ENCODE data around the gene LAMA5. TPM values are rescaled to one million over a fixed set of nuclear protein-coding genes. Genes with fewer than 3 reads are reported as not detected.

The LAMA5 gene
- total RNA-seq, 1 experiment from 2014 or later = 321 TPM

DNA sequence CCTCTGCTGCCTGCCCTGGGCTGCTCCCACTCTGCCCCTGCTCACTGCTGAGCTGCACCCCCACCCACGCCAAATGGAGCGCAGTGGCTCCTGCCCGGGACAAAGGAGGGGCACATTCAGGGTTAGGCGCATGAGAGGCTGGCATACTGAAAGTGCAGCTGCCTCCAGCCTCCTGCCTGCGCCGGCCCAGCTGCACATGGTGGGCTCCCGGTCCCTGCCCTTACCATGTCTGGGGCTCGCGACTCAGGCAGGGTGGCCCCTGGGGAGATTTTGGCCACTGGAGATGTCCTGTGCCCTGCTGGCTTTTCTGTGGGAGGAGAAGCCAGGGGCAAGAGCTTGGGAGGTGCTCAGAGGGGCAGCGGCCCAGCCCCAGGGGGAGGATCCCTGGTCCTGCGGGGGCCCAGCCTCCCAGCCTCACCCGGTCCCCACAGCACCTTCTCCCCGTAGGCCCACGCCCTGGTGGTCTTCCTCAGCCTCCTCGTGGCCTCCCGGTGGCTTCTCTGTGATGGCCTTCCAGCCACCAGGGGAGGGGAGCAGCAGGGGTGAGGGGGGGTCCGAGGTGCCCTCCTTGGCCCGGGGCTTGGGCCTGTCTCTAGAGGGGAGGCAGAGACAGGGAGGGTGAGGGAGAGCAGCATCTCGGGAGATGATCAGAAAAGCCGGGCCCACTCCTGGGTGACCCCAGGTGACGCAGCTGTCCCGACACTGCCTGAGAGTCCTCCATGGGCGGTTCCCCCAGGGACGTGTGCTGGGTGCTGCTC lies 48.4 kb upstream of the LAMA5 start:
- H4K20me1 ChIP-seq (ENCODE audit: insufficient read depth) = no peaks in the 10 kb centered on the region
- H3K4me1 ChIP-seq (ENCODE audit: control insufficient read depth in 1 of 2, insufficient read depth in 2 of 2, low read length in 2 of 2) = peaks cover 2% of the 10 kb centered on the region in 2 experiments; a peak in 3 of 4 replicates
- no peak overlapping the region for H3K4me3 ChIP-seq (replicated peaks in 1 of 2; ENCODE audit: low read depth in 1 of 2, low read length in 2 of 2)
- TF ChIP-seq SRF (IDR thresholded peaks at IDR 0.05; ENCODE audit: low read depth) (no peak), EZH2 (IDR thresholded peaks at IDR 0.05) (no peak), ZNF274 (IDR thresholded peaks at IDR 0.05; ENCODE audit: low read depth, low read length) (no peak), JUND (IDR thresholded peaks at IDR 0.05) (no peak), CEBPB (IDR thresholded peaks at IDR 0.05; ENCODE audit: low read depth) (no peak), SIN3A (IDR thresholded peaks at IDR 0.05; ENCODE audit: low read depth) (no peak), EGR1 (IDR thresholded peaks at IDR 0.05; ENCODE audit: low read depth) (no peak), EZH2phosphoT487 (IDR thresholded peaks at IDR 0.05; ENCODE audit: borderline replicate concordance) (no peak), TCF7L2 (IDR thresholded peaks at IDR 0.05; ENCODE audit: borderline replicate concordance, extremely low read depth, insufficient read depth, insufficient read length) (no peak)
- TF ChIP-seq, protein P1, sequence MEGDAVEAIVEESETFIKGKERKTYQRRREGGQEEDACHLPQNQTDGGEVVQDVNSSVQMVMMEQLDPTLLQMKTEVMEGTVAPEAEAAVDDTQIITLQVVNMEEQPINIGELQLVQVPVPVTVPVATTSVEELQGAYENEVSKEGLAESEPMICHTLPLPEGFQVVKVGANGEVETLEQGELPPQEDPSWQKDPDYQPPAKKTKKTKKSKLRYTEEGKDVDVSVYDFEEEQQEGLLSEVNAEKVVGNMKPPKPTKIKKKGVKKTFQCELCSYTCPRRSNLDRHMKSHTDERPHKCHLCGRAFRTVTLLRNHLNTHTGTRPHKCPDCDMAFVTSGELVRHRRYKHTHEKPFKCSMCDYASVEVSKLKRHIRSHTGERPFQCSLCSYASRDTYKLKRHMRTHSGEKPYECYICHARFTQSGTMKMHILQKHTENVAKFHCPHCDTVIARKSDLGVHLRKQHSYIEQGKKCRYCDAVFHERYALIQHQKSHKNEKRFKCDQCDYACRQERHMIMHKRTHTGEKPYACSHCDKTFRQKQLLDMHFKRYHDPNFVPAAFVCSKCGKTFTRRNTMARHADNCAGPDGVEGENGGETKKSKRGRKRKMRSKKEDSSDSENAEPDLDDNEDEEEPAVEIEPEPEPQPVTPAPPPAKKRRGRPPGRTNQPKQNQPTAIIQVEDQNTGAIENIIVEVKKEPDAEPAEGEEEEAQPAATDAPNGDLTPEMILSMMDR (IDR thresholded peaks at IDR 0.05 in 2 of 3, conservative IDR thresholded peaks at IDR 0.05 in 1 of 3; ENCODE audit: borderline replicate concordance in 1 of 3, insufficient read depth in 1 of 3, low read depth in 2 of 3, low read length in 2 of 3) = no peak
- TF ChIP-seq, protein P2, sequence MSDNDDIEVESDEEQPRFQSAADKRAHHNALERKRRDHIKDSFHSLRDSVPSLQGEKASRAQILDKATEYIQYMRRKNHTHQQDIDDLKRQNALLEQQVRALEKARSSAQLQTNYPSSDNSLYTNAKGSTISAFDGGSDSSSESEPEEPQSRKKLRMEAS (IDR thresholded peaks at IDR 0.05) = no peak
- TF ChIP-seq, protein P3, sequence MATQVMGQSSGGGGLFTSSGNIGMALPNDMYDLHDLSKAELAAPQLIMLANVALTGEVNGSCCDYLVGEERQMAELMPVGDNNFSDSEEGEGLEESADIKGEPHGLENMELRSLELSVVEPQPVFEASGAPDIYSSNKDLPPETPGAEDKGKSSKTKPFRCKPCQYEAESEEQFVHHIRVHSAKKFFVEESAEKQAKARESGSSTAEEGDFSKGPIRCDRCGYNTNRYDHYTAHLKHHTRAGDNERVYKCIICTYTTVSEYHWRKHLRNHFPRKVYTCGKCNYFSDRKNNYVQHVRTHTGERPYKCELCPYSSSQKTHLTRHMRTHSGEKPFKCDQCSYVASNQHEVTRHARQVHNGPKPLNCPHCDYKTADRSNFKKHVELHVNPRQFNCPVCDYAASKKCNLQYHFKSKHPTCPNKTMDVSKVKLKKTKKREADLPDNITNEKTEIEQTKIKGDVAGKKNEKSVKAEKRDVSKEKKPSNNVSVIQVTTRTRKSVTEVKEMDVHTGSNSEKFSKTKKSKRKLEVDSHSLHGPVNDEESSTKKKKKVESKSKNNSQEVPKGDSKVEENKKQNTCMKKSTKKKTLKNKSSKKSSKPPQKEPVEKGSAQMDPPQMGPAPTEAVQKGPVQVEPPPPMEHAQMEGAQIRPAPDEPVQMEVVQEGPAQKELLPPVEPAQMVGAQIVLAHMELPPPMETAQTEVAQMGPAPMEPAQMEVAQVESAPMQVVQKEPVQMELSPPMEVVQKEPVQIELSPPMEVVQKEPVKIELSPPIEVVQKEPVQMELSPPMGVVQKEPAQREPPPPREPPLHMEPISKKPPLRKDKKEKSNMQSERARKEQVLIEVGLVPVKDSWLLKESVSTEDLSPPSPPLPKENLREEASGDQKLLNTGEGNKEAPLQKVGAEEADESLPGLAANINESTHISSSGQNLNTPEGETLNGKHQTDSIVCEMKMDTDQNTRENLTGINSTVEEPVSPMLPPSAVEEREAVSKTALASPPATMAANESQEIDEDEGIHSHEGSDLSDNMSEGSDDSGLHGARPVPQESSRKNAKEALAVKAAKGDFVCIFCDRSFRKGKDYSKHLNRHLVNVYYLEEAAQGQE (IDR thresholded peaks at IDR 0.05; ENCODE audit: low read depth) = no peak
- H3K9ac ChIP-seq (ENCODE audit: low read length) = no peak overlapping the region
- ATAC-seq = no peak
- POLR2A ChIA-PET = no interaction called here
- BruUV-seq (replicated peaks) = no TSS peak
- H3K79me2 ChIP-seq (ENCODE audit: insufficient read depth, low read length) = no peaks in the 10 kb centered on the region
- H3K4me2 ChIP-seq (ENCODE audit: low read length) = no peak overlapping the region
- DNase-seq (ENCODE audit: low read depth, low spot score) = no peak
- H3K27me3 ChIP-seq (ENCODE audit: insufficient read depth, low read length) = no peaks in the 10 kb centered on the region
- RAD21 ChIA-PET (ENCODE audit: low non-redundant PET in 1 of 2, low total read pairs in 2 of 2, uncharacterized antibody in 2 of 2, unreplicated experiment in 2 of 2) = no interaction called here
- intact Hi-C loops (cut with micrococcal nuclease) = no loop called here
- H3K9me3 ChIP-seq (ENCODE audit: control insufficient read depth in 1 of 2, insufficient read depth in 1 of 2, low read depth in 1 of 2, low read length in 2 of 2) = no peaks in the 10 kb centered on the region
- H3K36me3 ChIP-seq (ENCODE audit: control insufficient read depth in 1 of 2, insufficient read depth in 2 of 2, low read length in 2 of 2) = no peaks in the 10 kb centered on the region
- no peaks in the 10 kb centered on the region for H3K9me2 ChIP-seq (ENCODE audit: insufficient read depth)
- CTCF ChIA-PET = interaction anchor here (0.6 kb wide), 1 partner anchor 55 kb away, joined by 3 read pairs; no protein-coding TSS in a partner anchor
- H2AFZ ChIP-seq (ENCODE audit: low read depth, low read length, poor library complexity, severe bottlenecking) = no peak overlapping the region
- no peak overlapping the region for H3K27ac ChIP-seq (ENCODE audit: low read depth, low read length)
